ENCODE measurements around the gene SLC13A3. TPM values are rescaled to one million over a fixed set of nuclear protein-coding genes. Genes with fewer than 3 reads are reported as not detected.

Gene SLC13A3
- total and polyA plus RNA-seq, 2 donors (not counting 3 experiments of a cell fraction or from before 2014, with no cell fraction given): 0.11 to 0.40 TPM

DNA sequence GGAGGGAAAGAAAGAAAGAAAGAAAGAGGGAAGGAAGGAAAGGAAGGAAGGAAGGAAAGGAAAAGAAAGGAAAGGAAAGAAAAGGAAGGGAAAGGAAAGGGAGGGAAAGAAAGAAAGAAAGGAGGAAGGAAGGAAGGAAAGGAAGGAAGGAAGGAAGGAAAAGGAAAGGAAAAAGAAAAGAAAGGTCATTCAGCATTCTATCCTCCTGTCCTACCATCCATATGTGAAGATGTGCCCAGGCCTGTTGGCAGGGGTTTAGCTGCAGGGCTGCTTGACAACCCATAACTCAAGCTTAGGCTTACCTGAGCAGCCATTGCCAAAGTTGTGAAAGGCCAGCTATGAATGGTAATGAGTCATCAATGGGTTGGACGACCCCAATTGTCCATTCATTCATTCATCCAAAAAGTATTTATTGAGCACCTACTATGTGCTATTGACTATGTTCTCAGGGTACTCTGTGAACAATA is 50.9 kb downstream of the SLC13A3 start:
- ChIA-PET CTCF (no interaction called here), POLR2A (no interaction called here)
- Histone ChIP-seq H3K79me2 (ENCODE audit: control insufficient read depth, insufficient read depth, low read length) (no peaks in the 10 kb centered on the region), H3K9me1 (replicated peaks; ENCODE audit: control insufficient read depth, extremely low read depth, insufficient read depth, low read length) (no peaks in the 10 kb centered on the region), H3K36me3 (ENCODE audit: control insufficient read depth in 2 of 2, extremely low read depth in 1 of 2, insufficient read depth in 2 of 2, low read length in 2 of 2) (no peaks in the 10 kb centered on the region), H2AFZ (ENCODE audit: low read depth, low read length) (no peak overlapping the region), H3K9me3 (replicated peaks; ENCODE audit: control insufficient read depth, insufficient read depth, low read length) (no peaks in the 10 kb centered on the region), H3K4me2 (ENCODE audit: insufficient read depth, low read length) (no peak overlapping the region), H3K4me1 (ENCODE audit: control insufficient read depth, extremely low read depth, insufficient read depth, low read length) (no peaks in the 10 kb centered on the region), H3K4me3 (replicated peaks in 1 of 3; ENCODE audit: insufficient read depth in 1 of 3, low read depth in 1 of 3, low read length in 3 of 3) (no peak overlapping the region), H3K27ac (ENCODE audit: insufficient read depth, low read depth, low read length) (no peak overlapping the region), H3K9ac (replicated peaks; ENCODE audit: extremely low read depth, insufficient read depth, low read length) (no peak overlapping the region), H4K20me1 (replicated peaks; ENCODE audit: control insufficient read depth, extremely low read depth, insufficient read depth, low read length) (no peaks in the 10 kb centered on the region), H3K27me3 (ENCODE audit: control insufficient read depth in 2 of 2, insufficient read depth in 2 of 2, low read length in 2 of 2) (no peaks in the 10 kb centered on the region)
- no peak for FAIRE-seq
- intact Hi-C loops (cut with micrococcal nuclease) (no loop called here), dilution Hi-C loops (cut with MboI; ENCODE audit: extremely low pct_ligation_motif_present, low sequenced_read_pairs) (no loop called here)
- no peak for DNase-seq (ENCODE audit: low read depth, low spot score)
- BruUV-seq (replicated peaks): no TSS peak
- no peak for TF ChIP-seq POLR2A (IDR thresholded peaks at IDR 0.05; ENCODE audit: low read depth, low read length)
- TF ChIP-seq GATA2 (IDR thresholded peaks at IDR 0.05; ENCODE audit: insufficient read depth, insufficient read length, low read depth, low read length): no peak

DNA sequence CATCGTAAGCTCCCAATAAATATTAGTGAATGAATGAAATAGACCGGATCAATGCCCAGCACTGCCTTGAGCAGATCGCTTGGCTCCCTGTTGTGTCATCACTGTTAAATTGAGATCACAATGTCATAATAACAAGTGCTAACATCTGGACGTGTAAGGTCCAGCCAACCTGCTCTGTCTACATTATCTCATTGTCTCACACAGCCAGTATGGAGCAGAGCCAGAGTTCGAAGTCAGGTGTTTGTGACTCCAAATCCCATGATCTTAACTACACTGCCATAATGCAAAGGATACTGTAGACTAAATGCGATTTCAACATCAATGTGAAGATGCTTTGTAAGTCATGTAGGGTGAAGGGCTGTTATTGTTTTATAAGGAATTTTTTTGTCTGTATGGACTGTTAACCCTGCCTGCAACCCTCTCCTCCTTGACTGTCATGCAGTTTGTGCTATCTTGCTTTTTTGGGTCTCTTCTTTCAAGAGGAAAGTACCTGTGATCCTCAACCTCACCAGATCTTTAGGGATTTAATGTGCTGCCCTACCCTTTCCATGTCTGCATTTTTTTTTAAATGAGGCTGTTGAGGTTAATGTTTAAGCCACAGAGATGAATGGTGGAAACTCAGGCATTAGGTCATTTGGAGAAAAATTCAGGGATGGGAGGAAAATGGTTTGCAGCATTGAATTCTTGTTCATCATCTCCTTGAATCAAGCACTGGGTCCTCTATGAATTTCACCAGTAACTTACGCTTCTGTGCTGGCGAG is 51.9 kb downstream of the SLC13A3 start:
- no peaks in the 10 kb centered on the region for H3K27me3 ChIP-seq (ENCODE audit: control insufficient read depth in 2 of 2, insufficient read depth in 2 of 2, low read length in 2 of 2)
- FAIRE-seq: no peak
- no peaks in the 10 kb centered on the region for H3K9me1 ChIP-seq (replicated peaks; ENCODE audit: control insufficient read depth, extremely low read depth, insufficient read depth, low read length)
- no peaks in the 10 kb centered on the region for H3K4me1 ChIP-seq (ENCODE audit: control insufficient read depth, extremely low read depth, insufficient read depth, low read length)
- H3K9ac ChIP-seq (replicated peaks; ENCODE audit: extremely low read depth, insufficient read depth, low read length): no peak overlapping the region
- H3K27ac ChIP-seq (ENCODE audit: insufficient read depth, low read depth, low read length): no peak overlapping the region
- POLR2A ChIA-PET: no interaction called here
- no peaks in the 10 kb centered on the region for H4K20me1 ChIP-seq (replicated peaks; ENCODE audit: control insufficient read depth, extremely low read depth, insufficient read depth, low read length)
- BruUV-seq (replicated peaks): no TSS peak
- H3K4me3 ChIP-seq (replicated peaks in 1 of 3; ENCODE audit: insufficient read depth in 1 of 3, low read depth in 1 of 3, low read length in 3 of 3): no peak overlapping the region
- H3K9me3 ChIP-seq (replicated peaks; ENCODE audit: control insufficient read depth, insufficient read depth, low read length): no peaks in the 10 kb centered on the region
- no peak overlapping the region for H3K4me2 ChIP-seq (ENCODE audit: insufficient read depth, low read length)
- TF ChIP-seq FOS (IDR thresholded peaks at IDR 0.05; ENCODE audit: borderline replicate concordance, insufficient read depth, low read length): no peak
- no peak for TF ChIP-seq MYC (IDR thresholded peaks at IDR 0.05; ENCODE audit: low read depth, low read length)
- TF ChIP-seq POLR2A (IDR thresholded peaks at IDR 0.05; ENCODE audit: low read depth, low read length): no peak
- TF ChIP-seq, protein P1, sequence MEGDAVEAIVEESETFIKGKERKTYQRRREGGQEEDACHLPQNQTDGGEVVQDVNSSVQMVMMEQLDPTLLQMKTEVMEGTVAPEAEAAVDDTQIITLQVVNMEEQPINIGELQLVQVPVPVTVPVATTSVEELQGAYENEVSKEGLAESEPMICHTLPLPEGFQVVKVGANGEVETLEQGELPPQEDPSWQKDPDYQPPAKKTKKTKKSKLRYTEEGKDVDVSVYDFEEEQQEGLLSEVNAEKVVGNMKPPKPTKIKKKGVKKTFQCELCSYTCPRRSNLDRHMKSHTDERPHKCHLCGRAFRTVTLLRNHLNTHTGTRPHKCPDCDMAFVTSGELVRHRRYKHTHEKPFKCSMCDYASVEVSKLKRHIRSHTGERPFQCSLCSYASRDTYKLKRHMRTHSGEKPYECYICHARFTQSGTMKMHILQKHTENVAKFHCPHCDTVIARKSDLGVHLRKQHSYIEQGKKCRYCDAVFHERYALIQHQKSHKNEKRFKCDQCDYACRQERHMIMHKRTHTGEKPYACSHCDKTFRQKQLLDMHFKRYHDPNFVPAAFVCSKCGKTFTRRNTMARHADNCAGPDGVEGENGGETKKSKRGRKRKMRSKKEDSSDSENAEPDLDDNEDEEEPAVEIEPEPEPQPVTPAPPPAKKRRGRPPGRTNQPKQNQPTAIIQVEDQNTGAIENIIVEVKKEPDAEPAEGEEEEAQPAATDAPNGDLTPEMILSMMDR (IDR thresholded peaks at IDR 0.05; ENCODE audit: extremely low read depth in 1 of 2, insufficient read depth in 1 of 2, low read depth in 1 of 2, low read length in 2 of 2): no peak
- no peak for TF ChIP-seq JUN (IDR thresholded peaks at IDR 0.05; ENCODE audit: borderline replicate concordance, insufficient read depth, insufficient read length, low read depth)
- TF ChIP-seq, protein P2, sequence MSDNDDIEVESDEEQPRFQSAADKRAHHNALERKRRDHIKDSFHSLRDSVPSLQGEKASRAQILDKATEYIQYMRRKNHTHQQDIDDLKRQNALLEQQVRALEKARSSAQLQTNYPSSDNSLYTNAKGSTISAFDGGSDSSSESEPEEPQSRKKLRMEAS (IDR thresholded peaks at IDR 0.05; ENCODE audit: insufficient read depth, insufficient read length): no peak
- no peak for TF ChIP-seq EZH2 (IDR thresholded peaks at IDR 0.05; ENCODE audit: borderline replicate concordance, low read depth, low read length, severe bottlenecking)
- no peak for TF ChIP-seq GATA2 (IDR thresholded peaks at IDR 0.05; ENCODE audit: insufficient read depth, insufficient read length, low read depth, low read length)
- TF ChIP-seq POLR2AphosphoS5 (IDR thresholded peaks at IDR 0.05; ENCODE audit: insufficient read depth, low read depth, low read length): no peak
- H3K36me3 ChIP-seq (ENCODE audit: control insufficient read depth in 2 of 2, extremely low read depth in 1 of 2, insufficient read depth in 2 of 2, low read length in 2 of 2): no peaks in the 10 kb centered on the region
- intact Hi-C loops (cut with micrococcal nuclease) (no loop called here), dilution Hi-C loops (cut with MboI; ENCODE audit: extremely low pct_ligation_motif_present, low sequenced_read_pairs) (no loop called here)
- H2AFZ ChIP-seq (ENCODE audit: low read depth, low read length): no peak overlapping the region
- CTCF ChIA-PET: no interaction called here
- no peak for DNase-seq (ENCODE audit: low read depth, low spot score)
- H3K79me2 ChIP-seq (ENCODE audit: control insufficient read depth, insufficient read depth, low read length): no peaks in the 10 kb centered on the region
